ENCODE measurements around the gene CORO2A. TPM values are rescaled to one million over a fixed set of nuclear protein-coding genes. Genes with fewer than 3 reads are reported as not detected.
A peak's percentile ranks its signal among the peaks of the same experiment; 100 is the strongest.
"Not testable (repeated sequence)": the region's sequence is repeated elsewhere in the genome, so short reads cannot be mapped to it uniquely, and the experiment has no call there.

CORO2A gene
- total RNA-seq, 1 experiment from 2014 or later, result 19.8 TPM

DNA sequence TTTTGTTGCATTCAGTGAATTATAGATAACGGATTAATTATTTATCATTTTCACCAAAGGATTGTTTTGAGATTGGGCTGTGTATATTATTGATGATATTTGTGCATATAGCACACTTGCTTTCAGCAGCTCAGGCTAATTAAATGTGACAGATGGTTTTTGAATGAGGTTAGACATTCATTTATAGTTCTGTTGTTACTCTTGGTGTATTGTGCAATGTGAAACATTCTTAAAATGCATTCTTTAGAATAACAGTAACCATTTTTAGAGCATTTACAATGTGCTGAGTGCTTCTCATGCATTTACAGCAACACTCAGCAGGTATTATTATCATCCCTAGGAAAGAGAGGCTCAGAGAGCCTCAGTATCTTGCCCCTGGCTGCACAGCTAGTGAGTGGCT is 112.1 kb downstream of the CORO2A start:
- no TSS peak for BruUV-seq (replicated peaks)
- 0 out of 2 replicates have a peak overlapping the region, but pooled peaks have one; percentile 72 for H3K27ac ChIP-seq
- peaks cover 17% of the 10 kb centered on the region for H3K79me2 ChIP-seq (ENCODE audit: low read depth)
- H3F3A ChIP-seq (ENCODE audit: insufficient read depth, low read depth), result peaks cover 36% of the 10 kb centered on the region; the same call in 1 of the 2 replicates
- H3K4me2 ChIP-seq, result peak overlapping the region; percentile 50; the same call in 1 of the 2 replicates
- ChIA-PET POLR2A (ENCODE audit: unreplicated experiment) (interaction anchor here (0.5 to 0.7 kb wide), 3 partner anchors 66 to 408 kb away, joined by 3 to 4 read pairs (median 3); no protein-coding TSS in a partner anchor), CTCF (interaction anchor here (0.5 to 0.9 kb wide), 4 partner anchors 23 to 139 kb away, joined by 3 to 5 read pairs (median 4); no protein-coding TSS in a partner anchor)
- H4K20me1 ChIP-seq (ENCODE audit: insufficient read depth), result no peaks in the 10 kb centered on the region
- H3K9me2 ChIP-seq (ENCODE audit: insufficient read depth), result no peaks in the 10 kb centered on the region
- H2AFZ ChIP-seq, result no peak overlapping the region
- H3K4me3 ChIP-seq, result no peak overlapping the region
- H3K36me3 ChIP-seq (ENCODE audit: low read depth), result peaks cover 18% of the 10 kb centered on the region
- peaks cover 34% of the 10 kb centered on the region for H3K4me1 ChIP-seq (replicated peaks; ENCODE audit: insufficient read depth)
- intact Hi-C loops (cut with micrococcal nuclease; ENCODE audit: unreplicated experiment), result loop anchor here (2.0 kb wide), 2 partner anchors 40 to 66 kb away; no protein-coding TSS in a partner anchor
- TF ChIP-seq, protein P1, sequence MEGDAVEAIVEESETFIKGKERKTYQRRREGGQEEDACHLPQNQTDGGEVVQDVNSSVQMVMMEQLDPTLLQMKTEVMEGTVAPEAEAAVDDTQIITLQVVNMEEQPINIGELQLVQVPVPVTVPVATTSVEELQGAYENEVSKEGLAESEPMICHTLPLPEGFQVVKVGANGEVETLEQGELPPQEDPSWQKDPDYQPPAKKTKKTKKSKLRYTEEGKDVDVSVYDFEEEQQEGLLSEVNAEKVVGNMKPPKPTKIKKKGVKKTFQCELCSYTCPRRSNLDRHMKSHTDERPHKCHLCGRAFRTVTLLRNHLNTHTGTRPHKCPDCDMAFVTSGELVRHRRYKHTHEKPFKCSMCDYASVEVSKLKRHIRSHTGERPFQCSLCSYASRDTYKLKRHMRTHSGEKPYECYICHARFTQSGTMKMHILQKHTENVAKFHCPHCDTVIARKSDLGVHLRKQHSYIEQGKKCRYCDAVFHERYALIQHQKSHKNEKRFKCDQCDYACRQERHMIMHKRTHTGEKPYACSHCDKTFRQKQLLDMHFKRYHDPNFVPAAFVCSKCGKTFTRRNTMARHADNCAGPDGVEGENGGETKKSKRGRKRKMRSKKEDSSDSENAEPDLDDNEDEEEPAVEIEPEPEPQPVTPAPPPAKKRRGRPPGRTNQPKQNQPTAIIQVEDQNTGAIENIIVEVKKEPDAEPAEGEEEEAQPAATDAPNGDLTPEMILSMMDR (conservative IDR thresholded peaks at IDR 0.05), result no peak
- no peak for TF ChIP-seq EZH2 (IDR thresholded peaks at IDR 0.05; ENCODE audit: low read depth)
- H3K9me3 ChIP-seq (ENCODE audit: insufficient read depth, low read depth), result no peaks in the 10 kb centered on the region
- DNase-seq, result no peak
- H3K27me3 ChIP-seq (ENCODE audit: insufficient read depth, low read depth), result no peaks in the 10 kb centered on the region

DNA sequence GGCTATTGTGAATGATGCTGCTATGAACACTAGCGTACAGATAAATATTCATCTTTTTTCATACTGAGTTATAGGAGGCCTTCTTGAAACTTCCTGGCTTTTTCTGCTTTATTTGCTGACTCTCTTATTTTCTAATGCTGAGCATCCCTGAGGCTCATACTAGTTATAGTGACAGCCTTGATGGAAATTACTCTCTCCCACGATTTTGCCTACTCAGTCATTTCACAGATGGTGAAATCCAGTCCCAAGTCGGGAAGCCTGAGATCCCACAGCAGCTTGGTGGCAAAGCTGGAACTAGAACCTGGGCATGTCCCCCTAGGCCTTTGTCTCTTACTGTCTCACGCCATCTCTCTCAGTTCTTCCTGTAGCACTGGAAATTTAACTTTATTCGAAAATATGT is 113.5 kb downstream of the CORO2A start:
- Histone ChIP-seq H3K9me2 (ENCODE audit: insufficient read depth) (no peaks in the 10 kb centered on the region), H3K9me3 (ENCODE audit: insufficient read depth, low read depth) (no peaks in the 10 kb centered on the region), H2AFZ (no peak overlapping the region), H3K4me1 (replicated peaks; ENCODE audit: insufficient read depth) (peaks cover 46% of the 10 kb centered on the region), H3K79me2 (ENCODE audit: low read depth) (peaks cover 29% of the 10 kb centered on the region), H3K36me3 (ENCODE audit: low read depth) (peaks cover 18% of the 10 kb centered on the region), H4K20me1 (ENCODE audit: insufficient read depth) (no peaks in the 10 kb centered on the region), H3K4me2 (no peak overlapping the region), H3K27ac (no peak overlapping the region), H3K4me3 (no peak overlapping the region), H3F3A (ENCODE audit: insufficient read depth, low read depth) (peaks cover 39% of the 10 kb centered on the region; the same call in 1 of the 2 replicates), H3K27me3 (ENCODE audit: insufficient read depth, low read depth) (no peaks in the 10 kb centered on the region)
- DNase-seq, result no peak
- POLR2A ChIA-PET (ENCODE audit: unreplicated experiment), result no interaction called here
- no TSS peak for BruUV-seq (replicated peaks)
- TF ChIP-seq EZH2 (IDR thresholded peaks at IDR 0.05; ENCODE audit: low read depth), result no peak
- TF ChIP-seq, protein P1 (conservative IDR thresholded peaks at IDR 0.05), result no peak
- CTCF ChIA-PET, result no interaction called here
- intact Hi-C loops (cut with micrococcal nuclease; ENCODE audit: unreplicated experiment), result loop anchor here (10.0 kb wide), 2 partner anchors 626 to 716 kb away; partner anchors contain the start of genes ANKS6 and GABBR2

DNA sequence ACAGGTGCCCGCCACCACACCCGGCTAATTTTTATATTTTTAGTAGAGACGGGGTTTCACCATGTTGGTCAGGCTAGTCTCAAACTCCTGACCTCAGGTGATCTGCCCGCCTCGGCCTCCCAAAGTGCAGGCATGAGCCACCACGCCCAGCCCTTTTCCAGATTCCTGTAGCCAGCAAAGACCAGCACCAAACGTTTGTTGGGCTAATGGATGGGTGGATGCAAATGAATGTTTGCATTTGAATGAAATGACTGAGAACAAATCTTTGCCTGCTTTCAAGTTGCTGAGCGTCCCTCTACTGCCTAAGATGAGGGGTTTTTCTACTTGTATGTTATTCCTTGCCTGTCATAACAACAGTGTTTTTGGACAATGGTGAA is 115.9 kb downstream of the CORO2A start:
- H3K27ac ChIP-seq; DNase-seq; BruUV-seq (replicated peaks); H3K9me2 ChIP-seq (ENCODE audit: insufficient read depth); H3K4me2 ChIP-seq; H3K4me3 ChIP-seq; H3K27me3 ChIP-seq (ENCODE audit: insufficient read depth, low read depth); H2AFZ ChIP-seq; H4K20me1 ChIP-seq (ENCODE audit: insufficient read depth); H3K9me3 ChIP-seq (ENCODE audit: insufficient read depth, low read depth); POLR2A ChIA-PET (ENCODE audit: unreplicated experiment): not testable (repeated sequence)
- CTCF ChIA-PET, result interaction anchor here (0.6 kb wide), 1 partner anchor 772 kb away, joined by 6 read pairs; no protein-coding TSS in a partner anchor
- H3K36me3 ChIP-seq (ENCODE audit: low read depth), result peaks cover 18% of the 10 kb centered on the region
- H3F3A ChIP-seq (ENCODE audit: insufficient read depth, low read depth), result peaks cover 53% of the 10 kb centered on the region; the same call in 1 of the 2 replicates
- intact Hi-C loops (cut with micrococcal nuclease; ENCODE audit: unreplicated experiment), result loop anchor here (10.0 kb wide), 2 partner anchors 628 to 718 kb away; partner anchors contain the start of genes ANKS6 and GABBR2
- H3K4me1 ChIP-seq (replicated peaks; ENCODE audit: insufficient read depth), result peaks cover 64% of the 10 kb centered on the region
- peaks cover 37% of the 10 kb centered on the region for H3K79me2 ChIP-seq (ENCODE audit: low read depth)
